Adipocyte (in vitro differentiated cells): Measurements from ENCODE around the gene NOTCH2.
A peak's percentile ranks its signal among the peaks of the same experiment; 100 is the strongest.

ENCODE experiments used
- DNase-seq: peaks from one replicate; pipeline ENCODE4 v3.0.0-alpha.2; 2015; ENCODE audit warnings: low read depth
- H3K27me3 ChIP-seq: replicated peaks from 2 replicates; pipeline ENCODE4 v1.7.0; 2013; ENCODE audit warnings: mild to moderate bottlenecking, low read length, moderate library complexity; ENCODE audit not compliant: control insufficient read depth, insufficient read depth
- H3K36me3 ChIP-seq: 2 replicates; pipeline ENCODE4 v1.7.0; 2013; ENCODE audit warnings: low read length, mild to moderate bottlenecking, moderate library complexity; ENCODE audit not compliant: control insufficient read depth, insufficient read depth, severe bottlenecking
- H3K4me1 ChIP-seq: 2 replicates; pipeline ENCODE4 v1.7.0; 2013; ENCODE audit warnings: mild to moderate bottlenecking, low read length, moderate library complexity; ENCODE audit not compliant: control insufficient read depth, insufficient read depth
- H3K4me3 ChIP-seq: 2 replicates; pipeline ENCODE4 v1.7.0; 2013; ENCODE audit warnings: mild to moderate bottlenecking, low read length, moderate library complexity
- H3K9ac ChIP-seq: 2 replicates; pipeline ENCODE4 v1.7.0; 2013; ENCODE audit warnings: mild to moderate bottlenecking, low read length, moderate library complexity
- H3K9me3 ChIP-seq: 2 replicates; pipeline ENCODE4 v1.7.0; 2013; ENCODE audit warnings: mild to moderate bottlenecking, low read length, moderate library complexity; ENCODE audit not compliant: control insufficient read depth

Gene NOTCH2

GRCh38 chr1:119914071-119914470 lies 155.4 kb downstream of the NOTCH2 start:
- no peaks in the 10 kb centered on the region for H3K27me3 ChIP-seq
- DNase-seq, result peak; percentile 4
- H3K9ac ChIP-seq, result no peak overlapping the region
- no peaks in the 10 kb centered on the region for H3K4me1 ChIP-seq
- peaks cover 73% of the 10 kb centered on the region for H3K36me3 ChIP-seq
- no peak overlapping the region for H3K4me3 ChIP-seq
- H3K9me3 ChIP-seq, result no peaks in the 10 kb centered on the region

DNA sequence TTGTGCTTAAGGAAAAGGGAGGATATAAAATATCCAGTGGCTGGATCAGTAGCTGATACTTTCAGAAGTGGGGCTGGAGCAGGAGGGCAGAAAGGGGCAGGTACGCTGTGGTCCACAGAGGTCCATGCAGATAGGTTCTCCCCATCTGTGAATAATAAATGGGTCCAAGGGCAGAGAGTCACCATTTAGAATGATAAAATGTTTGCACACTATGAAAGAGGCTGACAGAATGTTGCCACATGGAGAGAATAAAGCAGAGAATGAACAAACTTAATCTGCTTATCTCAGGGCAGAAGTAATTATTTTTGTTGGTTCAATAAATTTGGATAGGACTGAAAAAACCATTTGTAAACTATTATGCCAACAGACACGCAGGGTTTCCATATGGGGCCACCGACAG lies 156.5 kb downstream of the NOTCH2 start:
- Histone ChIP-seq H3K4me3 (no peak overlapping the region), H3K9me3 (no peaks in the 10 kb centered on the region), H3K27me3 (no peaks in the 10 kb centered on the region), H3K36me3 (peaks cover 62% of the 10 kb centered on the region), H3K4me1 (no peaks in the 10 kb centered on the region), H3K9ac (no peak overlapping the region)
- no peak for DNase-seq

GRCh38 chr1:119911775-119912174 lies 157.7 kb downstream of the NOTCH2 start:
- Histone ChIP-seq H3K4me1 (no peaks in the 10 kb centered on the region), H3K9me3 (no peaks in the 10 kb centered on the region), H3K4me3 (no peak overlapping the region), H3K36me3 (peaks cover 50% of the 10 kb centered on the region), H3K27me3 (no peaks in the 10 kb centered on the region), H3K9ac (no peak overlapping the region)
- no peak for DNase-seq

GRCh38 chr1:119910618-119911017 lies 158.8 kb downstream of the NOTCH2 start:
- no peaks in the 10 kb centered on the region for H3K4me1 ChIP-seq

DNA sequence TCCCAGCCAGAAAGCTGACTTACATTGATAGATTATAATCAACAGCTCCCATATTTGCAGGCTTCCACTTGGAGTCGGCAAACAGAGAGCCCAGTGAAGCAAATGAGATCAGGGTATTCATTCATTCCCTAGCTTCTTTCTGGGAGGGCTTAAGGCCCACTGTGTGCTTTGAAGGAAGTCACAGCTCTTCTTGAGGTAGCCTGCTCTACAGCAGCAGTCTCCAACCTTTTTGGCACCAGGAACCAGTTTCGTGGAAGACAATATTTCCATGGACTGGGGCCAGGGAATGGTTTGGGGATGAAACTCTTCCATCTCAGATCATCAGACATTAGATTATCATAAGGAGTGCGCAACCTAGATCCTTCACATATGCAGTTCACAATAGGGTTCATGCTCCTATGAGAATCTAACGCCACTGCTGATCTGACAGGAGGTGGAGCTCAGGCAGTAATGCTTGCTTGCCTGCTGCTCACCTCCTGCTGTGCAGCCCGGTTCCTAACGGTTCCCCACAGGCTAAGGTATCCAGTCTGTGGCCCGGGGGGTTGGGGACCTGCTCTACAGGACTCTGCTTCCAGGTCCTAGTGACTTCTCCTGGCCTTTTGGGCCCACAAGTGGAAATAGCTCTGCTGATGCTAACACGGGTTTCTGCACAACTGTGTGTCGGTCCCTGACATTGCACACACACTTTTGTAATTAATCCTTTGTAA lies 159.4 kb downstream of the NOTCH2 start:
- Histone ChIP-seq H3K9ac (no peak overlapping the region), H3K4me3 (no peak overlapping the region), H3K36me3 (peaks cover 33% of the 10 kb centered on the region), H3K4me1 (no peaks in the 10 kb centered on the region), H3K27me3 (no peaks in the 10 kb centered on the region), H3K9me3 (peaks cover 5% of the 10 kb centered on the region)
- no peak for DNase-seq

More at GRCh38 chr1:119910618-119911017, 158.8 kb downstream of the NOTCH2 start:
- Histone ChIP-seq H3K9me3 (no peaks in the 10 kb centered on the region), H3K36me3 (peaks cover 38% of the 10 kb centered on the region), H3K4me3 (no peak overlapping the region), H3K27me3 (no peaks in the 10 kb centered on the region), H3K9ac (no peak overlapping the region)
- no peak for DNase-seq

DNA sequence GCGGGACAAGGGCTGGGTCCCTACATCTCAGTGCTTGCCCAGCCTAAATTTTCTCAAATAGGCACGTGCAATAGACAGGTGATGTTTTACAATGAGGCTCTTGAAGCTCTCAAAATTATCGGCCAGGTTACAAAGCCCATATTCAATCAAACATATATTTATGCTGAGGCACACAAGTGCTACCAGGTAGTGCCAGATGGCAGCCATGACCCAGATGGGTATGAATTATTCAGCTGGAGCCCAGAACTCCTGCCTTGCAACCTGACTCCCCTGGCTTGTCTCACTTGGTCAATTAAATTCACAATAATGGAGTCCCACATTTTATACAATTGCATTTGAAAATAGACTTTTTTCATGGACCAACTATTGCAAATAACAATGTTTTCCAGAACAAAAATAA lies 160.8 kb downstream of the NOTCH2 start:
- Histone ChIP-seq H3K4me3 (no peak overlapping the region), H3K4me1 (no peaks in the 10 kb centered on the region), H3K36me3 (peaks cover 19% of the 10 kb centered on the region), H3K9me3 (peaks cover 8% of the 10 kb centered on the region), H3K27me3 (no peaks in the 10 kb centered on the region), H3K9ac (no peak overlapping the region)
- DNase-seq, result no peak

DNA sequence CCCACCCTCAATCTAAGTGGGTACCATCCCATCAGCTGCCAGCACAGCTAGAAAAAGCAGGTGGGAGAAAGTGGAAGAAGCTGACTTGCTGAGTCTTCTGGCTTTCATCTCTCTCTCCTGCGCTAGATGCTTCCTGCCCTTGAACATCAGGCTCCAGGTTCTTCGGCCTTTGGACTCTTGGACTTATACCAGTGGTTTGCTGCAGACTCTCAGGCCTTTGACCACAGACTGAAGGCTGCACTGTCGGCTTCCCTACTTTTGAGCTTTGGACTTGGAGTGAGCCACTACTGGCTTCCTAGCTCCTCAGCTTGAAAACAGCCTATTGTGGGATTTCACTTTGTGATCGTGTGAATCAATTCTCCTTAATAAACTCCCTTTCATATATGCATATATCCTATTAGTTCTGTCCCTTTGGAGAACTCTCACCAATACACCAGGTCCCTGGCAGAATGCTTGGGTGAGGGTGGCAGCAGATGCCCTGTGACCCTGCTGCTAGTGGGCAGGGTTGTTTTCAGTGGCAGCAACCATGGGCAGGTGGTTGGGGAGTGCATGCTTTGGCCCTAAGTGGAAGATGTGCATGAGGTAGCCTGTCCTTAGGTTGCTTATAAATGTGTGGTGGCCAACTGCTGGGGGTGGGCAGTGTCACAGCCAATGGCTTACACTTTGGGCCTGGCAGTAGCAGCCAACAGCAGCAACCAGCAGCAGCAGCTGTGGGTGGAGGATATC lies 162.4 kb downstream of the NOTCH2 start:
- Histone ChIP-seq H3K4me1 (no peaks in the 10 kb centered on the region), H3K9ac (no peak overlapping the region), H3K4me3 (no peak overlapping the region), H3K27me3 (no peaks in the 10 kb centered on the region), H3K9me3 (peaks cover 8% of the 10 kb centered on the region), H3K36me3 (peaks cover 10% of the 10 kb centered on the region)
- no peak for DNase-seq

DNA sequence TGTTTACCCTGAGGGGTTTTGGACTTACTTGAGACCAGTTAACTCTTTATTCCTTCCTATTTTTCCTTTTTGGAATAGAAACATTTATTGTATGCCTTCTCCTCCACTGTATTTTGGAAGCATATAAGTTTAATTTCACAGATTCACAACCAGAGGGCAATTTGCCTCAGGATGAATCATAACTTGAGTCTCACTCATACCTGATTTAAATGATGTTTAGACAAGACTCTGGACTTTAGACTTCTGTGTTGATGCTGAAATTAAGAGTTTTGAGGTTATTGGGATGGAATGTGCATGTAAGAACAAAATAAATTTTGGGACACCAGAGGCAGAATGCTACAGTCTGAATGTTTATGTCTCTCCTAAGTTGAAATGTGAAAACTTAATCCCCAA lies 166.0 kb downstream of the NOTCH2 start:
- H3K9ac ChIP-seq, result no peak overlapping the region
- no peaks in the 10 kb centered on the region for H3K27me3 ChIP-seq
- no peak overlapping the region for H3K4me3 ChIP-seq
- H3K36me3 ChIP-seq, result no peaks in the 10 kb centered on the region
- DNase-seq, result peak; percentile 15
- peaks cover 8% of the 10 kb centered on the region for H3K9me3 ChIP-seq
- no peaks in the 10 kb centered on the region for H3K4me1 ChIP-seq

DNA sequence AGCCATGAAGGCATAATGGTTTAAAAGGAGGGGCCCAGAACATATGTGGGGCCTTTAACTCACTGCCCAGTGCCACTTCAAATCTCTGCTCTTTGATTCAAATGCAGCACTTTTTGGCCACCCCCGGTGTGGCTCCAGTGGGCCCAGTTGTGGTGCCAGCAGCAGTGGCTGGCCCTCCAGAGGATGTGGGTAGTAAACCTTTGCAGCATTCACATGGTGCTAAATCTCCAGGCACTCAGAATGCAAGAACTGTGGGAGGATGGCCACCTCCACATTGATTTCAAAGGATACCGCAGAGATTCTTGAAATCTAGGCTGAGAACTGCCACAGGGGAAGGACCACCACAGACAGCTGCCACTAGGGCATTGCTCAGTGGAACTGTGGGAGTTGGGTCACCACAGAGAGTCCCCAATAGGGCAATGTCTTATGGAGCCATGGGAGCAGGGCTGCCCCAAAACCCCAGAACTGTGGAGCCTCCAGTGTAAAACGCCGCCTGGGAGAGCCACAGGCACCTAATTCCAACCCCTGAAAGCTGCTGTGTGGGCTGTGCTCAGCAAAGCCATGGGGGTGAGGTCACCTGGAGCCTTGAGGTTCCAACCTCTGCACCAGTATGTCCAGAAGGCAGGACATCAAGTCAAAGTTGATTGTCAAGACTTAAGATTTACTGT lies 166.6 kb downstream of the NOTCH2 start:
- DNase-seq, result no peak
- no peak overlapping the region for H3K9ac ChIP-seq
- no peaks in the 10 kb centered on the region for H3K4me1 ChIP-seq
- H3K9me3 ChIP-seq, result peaks cover 8% of the 10 kb centered on the region
- H3K4me3 ChIP-seq, result no peak overlapping the region
- no peaks in the 10 kb centered on the region for H3K27me3 ChIP-seq
- no peaks in the 10 kb centered on the region for H3K36me3 ChIP-seq

DNA sequence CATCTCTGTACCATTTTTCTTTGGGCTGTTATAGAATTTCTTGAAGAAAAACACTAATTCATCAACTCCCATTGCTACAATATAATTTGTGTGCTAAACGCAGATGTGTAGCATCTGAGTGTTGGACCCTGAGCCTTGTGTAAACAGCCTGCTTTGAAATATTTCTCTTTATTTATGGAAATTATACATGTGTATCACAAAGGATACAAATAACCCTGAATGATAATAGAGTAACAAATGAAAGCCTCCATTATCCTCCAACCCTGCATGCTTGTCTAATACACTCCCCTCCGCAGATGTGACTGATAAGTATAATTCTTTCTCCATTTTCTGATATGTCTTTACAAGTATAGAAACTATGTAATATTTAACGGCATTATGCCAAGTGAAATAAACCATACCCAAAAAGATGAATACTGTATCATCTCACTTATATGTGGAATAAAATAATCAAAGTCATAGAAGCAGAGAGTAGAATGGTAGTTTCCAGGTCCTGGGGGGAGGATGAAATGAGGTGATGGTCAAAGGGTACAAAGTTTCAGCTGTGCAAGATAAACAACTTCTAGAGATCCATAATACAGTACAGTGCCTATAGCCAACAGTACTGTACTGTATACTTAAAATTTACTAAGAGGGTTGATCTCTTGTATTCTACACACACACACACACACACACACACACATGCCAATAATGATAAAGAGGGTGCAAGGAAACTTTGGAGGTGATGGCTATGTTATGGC lies 170.3 kb downstream of the NOTCH2 start:
- no peaks in the 10 kb centered on the region for H3K9me3 ChIP-seq
- H3K4me3 ChIP-seq, result no peak overlapping the region
- H3K4me1 ChIP-seq, result no peaks in the 10 kb centered on the region
- no peaks in the 10 kb centered on the region for H3K36me3 ChIP-seq
- no peak for DNase-seq
- H3K27me3 ChIP-seq, result peaks cover 18% of the 10 kb centered on the region
- no peak overlapping the region for H3K9ac ChIP-seq

DNA sequence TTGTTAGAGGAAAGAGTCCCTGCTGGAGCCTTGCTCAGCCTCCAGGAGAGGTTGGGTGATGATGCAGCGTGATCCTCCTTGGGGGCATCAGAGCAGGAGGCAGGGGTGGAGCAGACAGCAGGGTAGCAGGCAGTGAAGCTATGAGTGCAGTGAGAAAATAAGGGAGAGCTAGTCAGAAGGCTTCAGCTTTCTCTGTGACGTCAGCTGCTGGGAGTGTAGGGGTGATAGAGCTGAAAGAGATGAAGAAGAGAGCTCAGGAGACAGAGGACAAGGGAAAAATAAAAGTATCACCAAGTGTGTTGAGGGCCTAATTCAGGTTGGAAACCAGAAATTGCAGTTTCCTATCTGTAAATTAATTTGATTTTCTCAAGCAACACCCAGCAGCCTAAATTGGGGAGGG lies 170.9 kb downstream of the NOTCH2 start:
- Histone ChIP-seq H3K4me3 (no peak overlapping the region), H3K27me3 (peaks cover 18% of the 10 kb centered on the region), H3K9me3 (no peaks in the 10 kb centered on the region), H3K9ac (no peak overlapping the region), H3K36me3 (no peaks in the 10 kb centered on the region), H3K4me1 (no peaks in the 10 kb centered on the region)
- no peak for DNase-seq
